HCT116 (cell line): ENCODE results near the gene SPON1. TPM values are rescaled to one million over a fixed set of nuclear protein-coding genes. Genes with fewer than 3 reads are reported as not detected.

ENCODE experiments used
- ATAC-seq: fragments of 200-7000 bp; cut with Tn5 transposase; 2 replicates; pipeline ENCODE4 v1.9.1; 2020; ENCODE audit warnings: mild to moderate bottlenecking, moderate library complexity
- BruUV-seq: library from RNA; stranded (reverse); fragments of 400-500 nt; replicated peaks from 2 replicates; lab custom pipeline; 2021; lab: Mats Ljungman, UMichigan
- CTCF ChIA-PET: fragments of 300-600 bp; sonication (Branson Sonifier 250); formaldehyde crosslinking; loops from one replicate; lab custom pipeline; 2021; ENCODE audit warnings: antibody characterized with exemption; lab: Charles Lee
- POLR2A ChIA-PET: fragments of 300-600, 350-600 bp; sonication (Branson Sonifier 250); formaldehyde crosslinking; loops from one replicate; lab custom pipeline; 2021; ENCODE audit warnings: antibody characterized with exemption; lab: Charles Lee
- RAD21 ChIA-PET, 2 experiments: fragments of 300-600 bp; sonication (Branson Sonifier 250); formaldehyde crosslinking; loops; one replicate each; lab custom pipeline; 2023; ENCODE audit warnings: low total read pairs in 2 of 2; ENCODE audit not compliant: uncharacterized antibody in 2 of 2, unreplicated experiment in 2 of 2, low non-redundant PET in 1 of 2; lab: Charles Lee
- DNase-seq: peaks from one replicate; pipeline ENCODE4 v3.0.0-alpha.2; 2010; ENCODE audit warnings: low read depth, low spot score
- H2AFZ ChIP-seq: fragments of 200-600 bp; shearing (Covaris generic), sonication (generic); 2 replicates; pipeline ENCODE4 v1.6.1; 2017; ENCODE audit warnings: low read depth, mixed run types, mixed read lengths, antibody characterized with exemption, low read length; ENCODE audit not compliant: poor library complexity, severe bottlenecking
- H3K27ac ChIP-seq: 2 replicates; pipeline ENCODE4 v1.5.1; 2012; ENCODE audit warnings: low read depth, low read length
- H3K27me3 ChIP-seq: fragments of 200-600 bp; sonication (generic); 2 replicates; pipeline ENCODE4 v1.6.1; 2016; ENCODE audit warnings: mixed run types, low read length, mixed read lengths; ENCODE audit not compliant: insufficient read depth
- H3K36me3 ChIP-seq, 2 experiments: fragments of 200-500 bp in 1 of 2; fragments of 200-600 bp in 1 of 2; sonication (Bioruptor generic) in 1 of 2; sonication (generic) in 1 of 2; 2 replicates each; pipeline versions ENCODE4 v1.5.1 to v1.6.1; 2014 to 2016; ENCODE audit warnings: low read length in 2 of 2, inconsistent platforms in 1 of 2, mixed read lengths in 1 of 2, mixed run types in 1 of 2; ENCODE audit not compliant: insufficient read depth in 2 of 2, control insufficient read depth in 1 of 2
- H3K4me1 ChIP-seq, 2 experiments: fragments of 200-600 bp in 1 of 2; sonication (generic) in 1 of 2; 2 replicates each; pipeline versions ENCODE4 v1.5.1 to v1.6.1; 2012 to 2017; ENCODE audit warnings: low read length in 2 of 2, inconsistent platforms in 1 of 2, mild to moderate bottlenecking in 1 of 2, mixed read lengths in 1 of 2, mixed run types in 1 of 2, moderate library complexity in 1 of 2; ENCODE audit not compliant: insufficient read depth in 2 of 2, control insufficient read depth in 1 of 2
- H3K4me2 ChIP-seq: fragments of 200-600 bp; sonication (generic); 2 replicates; pipeline ENCODE4 v1.6.1; 2017; ENCODE audit warnings: mixed run types, low read length, mixed read lengths
- H3K4me3 ChIP-seq, 2 experiments: fragments of 200-600 bp in 1 of 2; sonication (generic) in 1 of 2; replicated peaks in 1 of 2; 2 replicates each; pipeline ENCODE4 v1.5.1; 2011 to 2016; ENCODE audit warnings: low read length in 2 of 2, control low read depth in 1 of 2, low read depth in 1 of 2, mild to moderate bottlenecking in 1 of 2, mixed read lengths in 1 of 2, mixed run types in 1 of 2
- H3K79me2 ChIP-seq: fragments of 200-600 bp; sonication (generic); 2 replicates; pipeline ENCODE4 v1.6.1; 2017; ENCODE audit warnings: mild to moderate bottlenecking, mixed run types, low read length, moderate library complexity, mixed read lengths; ENCODE audit not compliant: insufficient read depth
- H3K9ac ChIP-seq: fragments of 200-600 bp; sonication (generic); 2 replicates; pipeline ENCODE4 v1.6.1; 2016; ENCODE audit warnings: low read length, mixed read lengths
- H3K9me2 ChIP-seq: fragments of 200-600 bp; sonication (generic), shearing (Covaris generic); 2 replicates; pipeline ENCODE4 v1.6.1; 2017; ENCODE audit warnings: mixed run types, mild to moderate bottlenecking, moderate library complexity; ENCODE audit not compliant: insufficient read depth
- H3K9me3 ChIP-seq, 2 experiments: fragments of 200-500 bp in 1 of 2; fragments of 200-600 bp in 1 of 2; sonication (Bioruptor generic) in 1 of 2; sonication (generic) in 1 of 2; 2 replicates each; pipeline ENCODE4 v1.6.1; 2014 to 2017; ENCODE audit warnings: low read length in 2 of 2, mixed read lengths in 2 of 2, inconsistent platforms in 1 of 2, low read depth in 1 of 2, mild to moderate bottlenecking in 1 of 2, mixed run types in 1 of 2, moderate library complexity in 1 of 2; ENCODE audit not compliant: control insufficient read depth in 1 of 2, insufficient read depth in 1 of 2
- H4K20me1 ChIP-seq: fragments of 200-600 bp; sonication (generic), shearing (Covaris generic); 2 replicates; pipeline ENCODE4 v1.6.1; 2017; ENCODE audit warnings: mixed run types, mild to moderate bottlenecking, moderate library complexity; ENCODE audit not compliant: insufficient read depth
- EZH2 ChIP-seq: fragments of 200-600 bp; sonication (generic); IDR thresholded peaks from 2 replicates; pipeline ENCODE4 v1.6.1; 2017; ENCODE audit warnings: antibody characterized with exemption, mixed run types
- EZH2phosphoT487 ChIP-seq: fragments of 200-600 bp; IDR thresholded peaks from 2 replicates; pipeline ENCODE4 v1.6.1; 2018; ENCODE audit warnings: antibody characterized with exemption, borderline replicate concordance
- FOSL1 ChIP-seq: IDR thresholded peaks from 2 replicates; pipeline ENCODE4 v1.6.1; 2012; ENCODE audit warnings: low read depth
- JUND ChIP-seq: IDR thresholded peaks from 2 replicates; pipeline ENCODE4 v1.6.1; 2012
- POLR2A ChIP-seq: IDR thresholded peaks from 2 replicates; pipeline ENCODE4 v1.7.0; 2011; ENCODE audit warnings: borderline replicate concordance; ENCODE audit not compliant: insufficient read depth, insufficient read length; ENCODE audit errors: extremely low read depth
- POLR2AphosphoS5 ChIP-seq: IDR thresholded peaks from 2 replicates; pipeline ENCODE4 v1.6.1; 2011; ENCODE audit warnings: mild to moderate bottlenecking, low read depth, low read length, moderate library complexity
- RAD21 ChIP-seq: IDR thresholded peaks from 2 replicates; pipeline ENCODE4 v1.6.1; 2012; ENCODE audit warnings: low read depth, mild to moderate bottlenecking
- SIN3A ChIP-seq: IDR thresholded peaks from 2 replicates; pipeline ENCODE4 v1.6.1; 2012; ENCODE audit warnings: low read depth
- YY1 ChIP-seq: IDR thresholded peaks from 2 replicates; pipeline ENCODE4 v1.6.1; 2011; ENCODE audit warnings: low read length, low read depth, moderate library complexity, mild to moderate bottlenecking; ENCODE audit not compliant: insufficient replicate concordance; ENCODE audit errors: extremely low read depth
- ZFX ChIP-seq: fragments of 450-650 bp; IDR thresholded peaks from 2 replicates; pipeline ENCODE4 v1.6.1; 2017
- ZNF274 ChIP-seq: fragments of 200-500 bp; sonication (Bioruptor generic); IDR thresholded peaks from 2 replicates; pipeline ENCODE4 v1.6.1; 2014; ENCODE audit warnings: mild to moderate bottlenecking, low read depth, low read length, inconsistent platforms
- intact Hi-C: fragments of 100-400 bp; cut with micrococcal nuclease; formaldehyde crosslinking; loops from 2 replicates; pipeline ENCODE4 v1.10.0; 2022
- total RNA-seq: library from RNA; stranded (reverse); gene quantifications from one replicate; pipeline ENCODE4 v1.2.1, GENCODE V29; 2021; ENCODE audit not compliant: unreplicated experiment
- TF ChIP-seq, protein P1 (sequence below), 3 experiments: fragments of 200-600 bp in 1 of 3; sonication (generic) in 1 of 3; IDR thresholded peaks in 2 of 3; conservative IDR thresholded peaks in 1 of 3; 2 replicates each; pipeline ENCODE4 v1.5.1; 2012 to 2017; ENCODE audit warnings: low read depth in 2 of 3, low read length in 2 of 3, antibody characterized with exemption in 1 of 3, borderline replicate concordance in 1 of 3, control low read depth in 1 of 3, mild to moderate bottlenecking in 1 of 3, mixed read lengths in 1 of 3, mixed run types in 1 of 3, moderate library complexity in 1 of 3; ENCODE audit not compliant: insufficient read depth in 1 of 3
- TF ChIP-seq, protein P2 (sequence below): IDR thresholded peaks from 2 replicates; pipeline ENCODE4 v1.6.1; 2011; ENCODE audit warnings: mild to moderate bottlenecking, low read length, moderate library complexity; ENCODE audit not compliant: insufficient replicate concordance; ENCODE audit errors: extremely low read depth
- TF ChIP-seq, protein P3 (sequence below): IDR thresholded peaks from 2 replicates; pipeline ENCODE4 v1.6.1; 2012

The SPON1 gene
- total RNA-seq, 1 experiment from 2014 or later: 0.17 TPM

DNA sequence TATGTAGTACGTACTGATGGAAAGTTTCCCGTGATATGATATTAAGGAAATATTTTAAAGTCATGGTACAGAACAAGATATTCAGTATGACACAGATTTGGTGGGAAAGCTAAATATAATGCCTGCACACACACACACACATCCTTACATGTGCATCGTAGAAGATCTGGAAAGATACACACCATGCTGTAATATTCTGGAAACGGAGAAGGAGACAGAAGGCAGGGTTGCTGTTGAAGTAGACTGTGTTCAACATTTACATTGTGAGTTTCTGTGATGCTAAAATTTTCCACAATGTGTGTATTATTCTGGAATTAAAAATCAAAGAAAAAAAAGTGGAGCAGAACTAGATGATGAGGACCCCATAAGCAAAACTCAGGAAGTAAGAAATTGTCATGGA, 278.4 kb downstream of the SPON1 start:
- Histone ChIP-seq H2AFZ (no peak overlapping the region), H3K9ac (no peak overlapping the region), H3K79me2 (no peaks in the 10 kb centered on the region), H3K4me3 (no peak overlapping the region), H3K9me2 (no peaks in the 10 kb centered on the region), H3K27me3 (peaks cover 29% of the 10 kb centered on the region), H3K36me3 (no peaks in the 10 kb centered on the region), H3K4me2 (no peak overlapping the region), H3K27ac (no peak overlapping the region), H4K20me1 (no peaks in the 10 kb centered on the region), H3K4me1 (no peaks in the 10 kb centered on the region), H3K9me3 (no peaks in the 10 kb centered on the region)
- TF ChIP-seq, protein P1, sequence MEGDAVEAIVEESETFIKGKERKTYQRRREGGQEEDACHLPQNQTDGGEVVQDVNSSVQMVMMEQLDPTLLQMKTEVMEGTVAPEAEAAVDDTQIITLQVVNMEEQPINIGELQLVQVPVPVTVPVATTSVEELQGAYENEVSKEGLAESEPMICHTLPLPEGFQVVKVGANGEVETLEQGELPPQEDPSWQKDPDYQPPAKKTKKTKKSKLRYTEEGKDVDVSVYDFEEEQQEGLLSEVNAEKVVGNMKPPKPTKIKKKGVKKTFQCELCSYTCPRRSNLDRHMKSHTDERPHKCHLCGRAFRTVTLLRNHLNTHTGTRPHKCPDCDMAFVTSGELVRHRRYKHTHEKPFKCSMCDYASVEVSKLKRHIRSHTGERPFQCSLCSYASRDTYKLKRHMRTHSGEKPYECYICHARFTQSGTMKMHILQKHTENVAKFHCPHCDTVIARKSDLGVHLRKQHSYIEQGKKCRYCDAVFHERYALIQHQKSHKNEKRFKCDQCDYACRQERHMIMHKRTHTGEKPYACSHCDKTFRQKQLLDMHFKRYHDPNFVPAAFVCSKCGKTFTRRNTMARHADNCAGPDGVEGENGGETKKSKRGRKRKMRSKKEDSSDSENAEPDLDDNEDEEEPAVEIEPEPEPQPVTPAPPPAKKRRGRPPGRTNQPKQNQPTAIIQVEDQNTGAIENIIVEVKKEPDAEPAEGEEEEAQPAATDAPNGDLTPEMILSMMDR (IDR thresholded peaks at IDR 0.05 in 2 of 3, conservative IDR thresholded peaks at IDR 0.05 in 1 of 3; ENCODE audit: borderline replicate concordance in 1 of 3, insufficient read depth in 1 of 3, low read depth in 2 of 3, low read length in 2 of 3): no peak
- ChIA-PET RAD21 (no interaction called here), POLR2A (no interaction called here), CTCF (no interaction called here)
- ATAC-seq (no peak), DNase-seq (no peak)
- intact Hi-C loops: loop anchor here (10.0 kb wide), 1 partner anchor 886 kb away; no protein-coding TSS in a partner anchor
- BruUV-seq: no TSS peak

DNA sequence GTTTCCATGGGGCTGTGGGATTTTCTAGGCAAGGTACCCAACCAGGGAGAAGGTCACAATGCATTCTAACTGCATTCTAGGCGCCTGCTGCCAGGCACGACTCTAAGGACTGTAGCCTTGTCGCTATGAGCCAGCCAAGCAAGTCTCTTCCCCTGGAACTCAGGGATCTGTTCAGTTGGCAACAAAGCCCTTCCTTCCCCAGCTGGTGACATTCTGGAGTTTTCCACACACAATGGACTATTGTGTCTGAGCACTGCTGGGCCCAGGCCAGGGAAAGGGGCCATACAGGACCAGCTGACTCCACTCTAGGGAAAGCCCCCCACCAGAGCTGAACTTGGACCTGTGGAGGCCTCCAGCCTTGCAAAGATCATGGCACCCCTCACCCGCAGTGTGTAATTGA, 279.7 kb downstream of the SPON1 start:
- no peaks in the 10 kb centered on the region for H4K20me1 ChIP-seq
- CTCF ChIA-PET: no interaction called here
- ATAC-seq (no peak), DNase-seq (no peak)
- H3K27me3 ChIP-seq: peaks cover 22% of the 10 kb centered on the region; the same call in 1 of the 2 replicates
- intact Hi-C loops: loop anchor here (10.0 kb wide), 1 partner anchor 887 kb away; no protein-coding TSS in a partner anchor
- no peak overlapping the region for H3K27ac ChIP-seq
- H3K36me3 ChIP-seq: no peaks in the 10 kb centered on the region
- BruUV-seq: no TSS peak
- no peaks in the 10 kb centered on the region for H3K9me2 ChIP-seq
- POLR2A ChIA-PET: no interaction called here
- RAD21 ChIA-PET: no interaction called here
- no peaks in the 10 kb centered on the region for H3K79me2 ChIP-seq
- H2AFZ ChIP-seq: no peak overlapping the region
- no peaks in the 10 kb centered on the region for H3K4me1 ChIP-seq
- H3K9me3 ChIP-seq: no peaks in the 10 kb centered on the region
- H3K4me3 ChIP-seq: no peak overlapping the region
- H3K4me2 ChIP-seq: no peak overlapping the region
- no peak overlapping the region for H3K9ac ChIP-seq
- TF ChIP-seq EZH2phosphoT487 (no peak), FOSL1 (no peak), RAD21 (no peak), JUND (no peak), POLR2AphosphoS5 (no peak), EZH2 (no peak), ZFX (no peak), ZNF274 (no peak), SIN3A (no peak), YY1 (no peak), POLR2A (no peak)
- TF ChIP-seq, protein P2, sequence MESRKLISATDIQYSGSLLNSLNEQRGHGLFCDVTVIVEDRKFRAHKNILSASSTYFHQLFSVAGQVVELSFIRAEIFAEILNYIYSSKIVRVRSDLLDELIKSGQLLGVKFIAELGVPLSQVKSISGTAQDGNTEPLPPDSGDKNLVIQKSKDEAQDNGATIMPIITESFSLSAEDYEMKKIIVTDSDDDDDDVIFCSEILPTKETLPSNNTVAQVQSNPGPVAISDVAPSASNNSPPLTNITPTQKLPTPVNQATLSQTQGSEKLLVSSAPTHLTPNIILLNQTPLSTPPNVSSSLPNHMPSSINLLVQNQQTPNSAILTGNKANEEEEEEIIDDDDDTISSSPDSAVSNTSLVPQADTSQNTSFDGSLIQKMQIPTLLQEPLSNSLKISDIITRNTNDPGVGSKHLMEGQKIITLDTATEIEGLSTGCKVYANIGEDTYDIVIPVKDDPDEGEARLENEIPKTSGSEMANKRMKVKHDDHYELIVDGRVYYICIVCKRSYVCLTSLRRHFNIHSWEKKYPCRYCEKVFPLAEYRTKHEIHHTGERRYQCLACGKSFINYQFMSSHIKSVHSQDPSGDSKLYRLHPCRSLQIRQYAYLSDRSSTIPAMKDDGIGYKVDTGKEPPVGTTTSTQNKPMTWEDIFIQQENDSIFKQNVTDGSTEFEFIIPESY: no peak
- TF ChIP-seq, protein P3, sequence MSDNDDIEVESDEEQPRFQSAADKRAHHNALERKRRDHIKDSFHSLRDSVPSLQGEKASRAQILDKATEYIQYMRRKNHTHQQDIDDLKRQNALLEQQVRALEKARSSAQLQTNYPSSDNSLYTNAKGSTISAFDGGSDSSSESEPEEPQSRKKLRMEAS: no peak
- TF ChIP-seq, protein P1 (IDR thresholded peaks at IDR 0.05 in 2 of 3, conservative IDR thresholded peaks at IDR 0.05 in 1 of 3; ENCODE audit: borderline replicate concordance in 1 of 3, insufficient read depth in 1 of 3, low read depth in 2 of 3, low read length in 2 of 3): no peak
